ENCODE measurements around the gene SCD. TPM values are rescaled to one million over a fixed set of nuclear protein-coding genes. Genes with fewer than 3 reads are reported as not detected.

Gene SCD
- total and polyA plus RNA-seq, 2 of the 13 experiments (the other 11 are each of a cell fraction or from before 2014, with no cell fraction given) = 492 to 512 TPM

GRCh38 chr10:100370714-100371481, 23.9 kb downstream of the SCD start (continued):
- TF ChIP-seq ARID3A (IDR thresholded peaks at IDR 0.05; ENCODE audit: low read depth, low read length) = no peak
- TF ChIP-seq ZMYM2 (CRISPR knock-in tag; IDR thresholded peaks at IDR 0.05) = no peak
- TF ChIP-seq TARDBP (CRISPR knock-in tag; IDR thresholded peaks at IDR 0.05) = peak; percentile 57; the same call in 1 of the 2 replicates
- TF ChIP-seq ZNF605 (CRISPR knock-in tag; IDR thresholded peaks at IDR 0.05) = peak; percentile 17; the same call in 1 of the 2 replicates
- TF ChIP-seq ZHX2 (IDR thresholded peaks at IDR 0.05; ENCODE audit: low read depth) = no peak
- TF ChIP-seq ZHX2 (CRISPR knock-in tag; IDR thresholded peaks at IDR 0.05; ENCODE audit: borderline replicate concordance) = no peak
- no peak for TF ChIP-seq ZBTB10 (CRISPR knock-in tag; IDR thresholded peaks at IDR 0.05; ENCODE audit: borderline replicate concordance)
- no peak for TF ChIP-seq ZNF557 (CRISPR knock-in tag; IDR thresholded peaks at IDR 0.05)
- TF ChIP-seq MXD3 (CRISPR knock-in tag; IDR thresholded peaks at IDR 0.05) = no peak
- no peak for TF ChIP-seq ZNF260 (CRISPR knock-in tag; IDR thresholded peaks at IDR 0.05; ENCODE audit: borderline replicate concordance, low read depth)
- TF ChIP-seq THAP11 (CRISPR knock-in tag; IDR thresholded peaks at IDR 0.05) = peak; percentile 57; the same call in 1 of the 2 replicates
- no peak for TF ChIP-seq ZNF496 (CRISPR knock-in tag; IDR thresholded peaks at IDR 0.05; ENCODE audit: insufficient replicate concordance)
- no peak for TF ChIP-seq TOPORS (CRISPR knock-in tag; IDR thresholded peaks at IDR 0.05)
- TF ChIP-seq LRRFIP1 (CRISPR knock-in tag; conservative IDR thresholded peaks at IDR 0.05) = no peak
- no peak for TF ChIP-seq ZNF777 (CRISPR knock-in tag; IDR thresholded peaks at IDR 0.05)
- TF ChIP-seq SATB2 (CRISPR knock-in tag; IDR thresholded peaks at IDR 0.05) = no peak
